Measurements from ENCODE around the gene PRDM16. TPM values are rescaled to one million over a fixed set of nuclear protein-coding genes. Genes with fewer than 3 reads are reported as not detected.

Gene PRDM16
- total RNA-seq, 1 donor from 2014 or later: 17.7 TPM

- ATAC-seq: no peak
- intact Hi-C loops (cut with micrococcal nuclease): no loop called here
- no peak for DNase-seq
Observed at GRCh38 chr1:3405974-3406867, 337.2 kb downstream of the PRDM16 start.

- DNase-seq (no peak), ATAC-seq (no peak)
- intact Hi-C loops (cut with micrococcal nuclease): no loop called here
Observed at GRCh38 chr1:3407021-3407420, 338.0 kb downstream of the PRDM16 start.

GRCh38 chr1:3408751-3409266 lies 339.8 kb downstream of the PRDM16 start:
- DNase-seq (no peak), ATAC-seq (no peak)
- intact Hi-C loops (cut with micrococcal nuclease): no loop called here

GRCh38 chr1:3409366-3410141 lies 340.6 kb downstream of the PRDM16 start:
- ATAC-seq: no peak
- intact Hi-C loops (cut with micrococcal nuclease): no loop called here
- no peak for DNase-seq

- intact Hi-C loops (cut with micrococcal nuclease): no loop called here
- DNase-seq (peak; percentile 82), ATAC-seq (peak; percentile 89)
Observed at GRCh38 chr1:3410142-3410925, 341.3 kb downstream of the PRDM16 start.

GRCh38 chr1:3411806-3412205 lies 342.8 kb downstream of the PRDM16 start:
- ATAC-seq (no peak), DNase-seq (no peak)
- intact Hi-C loops (cut with micrococcal nuclease): no loop called here

- DNase-seq (no peak), ATAC-seq (no peak)
- intact Hi-C loops (cut with micrococcal nuclease): no loop called here
Observed at GRCh38 chr1:3412376-3412775, 343.4 kb downstream of the PRDM16 start.

GRCh38 chr1:3413975-3414710 lies 345.1 kb downstream of the PRDM16 start:
- DNase-seq: no peak
- no peak for ATAC-seq
- intact Hi-C loops (cut with micrococcal nuclease): no loop called here

- intact Hi-C loops (cut with micrococcal nuclease): no loop called here
Observed at GRCh38 chr1:3415260-3416090, 346.5 kb downstream of the PRDM16 start.

GRCh38 chr1:3417082-3417739 lies 348.2 kb downstream of the PRDM16 start:
- no peak for DNase-seq
- intact Hi-C loops (cut with micrococcal nuclease): no loop called here
- ATAC-seq: no peak

More at GRCh38 chr1:3415260-3416090, 346.5 kb downstream of the PRDM16 start:
- ATAC-seq (peak; percentile 62), DNase-seq (peak; percentile 56)

GRCh38 chr1:3417934-3418333 lies 348.9 kb downstream of the PRDM16 start:
- intact Hi-C loops (cut with micrococcal nuclease): no loop called here
- ATAC-seq (no peak), DNase-seq (no peak)

GRCh38 chr1:3418600-3418999 lies 349.6 kb downstream of the PRDM16 start:
- no peak for ATAC-seq
- intact Hi-C loops (cut with micrococcal nuclease): no loop called here
- DNase-seq: no peak

GRCh38 chr1:3419415-3420204 lies 350.6 kb downstream of the PRDM16 start:
- ATAC-seq (no peak), DNase-seq (no peak)
- intact Hi-C loops (cut with micrococcal nuclease): loop anchor here (10.0 kb wide), 1 partner anchor 405 kb away; no protein-coding TSS in a partner anchor

- intact Hi-C loops (cut with micrococcal nuclease): loop anchor here (10.0 kb wide), 1 partner anchor 406 kb away; no protein-coding TSS in a partner anchor
- ATAC-seq: no peak
- DNase-seq: no peak
Observed at GRCh38 chr1:3420218-3420951, 351.4 kb downstream of the PRDM16 start.

GRCh38 chr1:3422638-3423037 lies 353.6 kb downstream of the PRDM16 start:
- ATAC-seq (no peak), DNase-seq (no peak)
- intact Hi-C loops (cut with micrococcal nuclease): loop anchor here (10.0 kb wide), 1 partner anchor 408 kb away; no protein-coding TSS in a partner anchor

Data from left ventricle myocardium superior (tissue), 1 donor.